Measurements from ENCODE around the gene CHPT1. TPM values are rescaled to one million over a fixed set of nuclear protein-coding genes. Genes with fewer than 3 reads are reported as not detected.
"Not testable (repeated sequence)": the region's sequence is repeated elsewhere in the genome, so short reads cannot be mapped to it uniquely, and the experiment has no call there.

The CHPT1 gene
- total RNA-seq, 2 donors from 2014 or later: 17.2 to 22.1 TPM

DNA sequence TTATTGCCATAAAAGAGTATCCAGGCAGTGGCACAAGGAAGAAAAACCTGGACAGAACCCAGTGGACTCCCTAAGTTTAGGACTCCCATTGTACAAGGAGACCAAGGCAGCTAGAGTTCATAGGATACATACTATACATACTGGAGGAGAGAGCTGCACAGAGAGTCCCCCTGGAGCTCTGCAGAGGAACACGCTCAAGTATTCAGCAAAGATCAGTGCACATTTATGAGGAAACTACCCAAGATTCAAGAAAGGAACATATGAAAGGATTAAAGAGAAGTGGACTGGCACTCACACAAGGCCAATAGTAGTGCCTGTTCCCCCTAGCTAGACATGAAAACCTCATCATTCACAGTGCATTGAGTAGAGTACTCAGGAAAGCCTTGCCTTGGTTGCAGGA is 43.0 kb upstream of the CHPT1 start:
- no peaks in the 10 kb centered on the region for H3K9me3 Mint-ChIP-seq

GRCh38 chr12:101655393-101655792 is 42.0 kb upstream of the CHPT1 start:
- H3K36me3 ChIP-seq (ENCODE audit: control insufficient read depth, insufficient read depth, low read length): no peaks in the 10 kb centered on the region
- Mint-ChIP-seq H3K27me3 (ENCODE audit: insufficient read depth) (no peaks in the 10 kb centered on the region), H3K4me1 (no peaks in the 10 kb centered on the region), H3K27ac (no peak overlapping the region), H3K36me3 (ENCODE audit: low read depth) (no peaks in the 10 kb centered on the region), H3K4me3 (no peak overlapping the region), H3K9me3 (no peaks in the 10 kb centered on the region)
- H3K27ac ChIP-seq (ENCODE audit: low read depth, low read length): no peak overlapping the region
- no peaks in the 10 kb centered on the region for H3K4me1 ChIP-seq (ENCODE audit: control insufficient read depth, insufficient read depth, low read length)
- H3K4me3 ChIP-seq (ENCODE audit: low read length): no peak overlapping the region
- TF ChIP-seq CTCF (conservative IDR thresholded peaks at IDR 0.05): no peak
- no peak overlapping the region for H3K9ac ChIP-seq (ENCODE audit: extremely low read depth, low read length, poor library complexity, severe bottlenecking)
- WGBS, 2 experiments (ENCODE audit: insufficient coverage in 1 of 2, insufficient read length in 1 of 2): 64% methylated on average over 2 of the region's 2 CpGs; no CpG with 5 or more reads in 1 of the 2 experiments
- no peaks in the 10 kb centered on the region for H3K9me3 ChIP-seq (ENCODE audit: control insufficient read depth, low read length)
- no peak for DNase-seq
- H3K27me3 ChIP-seq (ENCODE audit: control insufficient read depth, insufficient read depth, low read length, poor library complexity, severe bottlenecking): no peaks in the 10 kb centered on the region

More for the DNA sequence above, 43.0 kb upstream of the CHPT1 start:
- no peak for DNase-seq
- TF ChIP-seq CTCF (conservative IDR thresholded peaks at IDR 0.05): no peak
- Mint-ChIP-seq H3K36me3 (ENCODE audit: low read depth) (no peaks in the 10 kb centered on the region), H3K4me1 (no peaks in the 10 kb centered on the region), H3K27ac (no peak overlapping the region), H3K4me3 (no peak overlapping the region), H3K27me3 (ENCODE audit: insufficient read depth) (no peaks in the 10 kb centered on the region)
- Histone ChIP-seq H3K27me3 (ENCODE audit: control insufficient read depth, insufficient read depth, low read length, poor library complexity, severe bottlenecking) (no peaks in the 10 kb centered on the region), H3K9me3 (ENCODE audit: control insufficient read depth, low read length) (no peaks in the 10 kb centered on the region), H3K27ac (ENCODE audit: low read depth, low read length) (no peak overlapping the region), H3K9ac (ENCODE audit: extremely low read depth, low read length, poor library complexity, severe bottlenecking) (no peak overlapping the region), H3K36me3 (ENCODE audit: control insufficient read depth, insufficient read depth, low read length) (no peaks in the 10 kb centered on the region), H3K4me3 (ENCODE audit: low read length) (no peak overlapping the region), H3K4me1 (ENCODE audit: control insufficient read depth, insufficient read depth, low read length) (no peaks in the 10 kb centered on the region)
- WGBS, 2 experiments (ENCODE audit: insufficient coverage in 1 of 2, insufficient read length in 1 of 2): 80% methylated on average over 1 of the region's 1 CpG

- not testable (repeated sequence) for H3K4me1 Mint-ChIP-seq; H3K27me3 Mint-ChIP-seq (ENCODE audit: insufficient read depth); H3K36me3 ChIP-seq (ENCODE audit: control insufficient read depth, insufficient read depth, low read length); H3K4me3 Mint-ChIP-seq; H3K27me3 ChIP-seq (ENCODE audit: control insufficient read depth, insufficient read depth, low read length, poor library complexity, severe bottlenecking); H3K9me3 ChIP-seq (ENCODE audit: control insufficient read depth, low read length); H3K9ac ChIP-seq (ENCODE audit: extremely low read depth, low read length, poor library complexity, severe bottlenecking); DNase-seq; H3K36me3 Mint-ChIP-seq (ENCODE audit: low read depth); H3K4me1 ChIP-seq (ENCODE audit: control insufficient read depth, insufficient read depth, low read length); H3K27ac ChIP-seq (ENCODE audit: low read depth, low read length); H3K9me3 Mint-ChIP-seq; H3K4me3 ChIP-seq (ENCODE audit: low read length); H3K27ac Mint-ChIP-seq
- 88% methylated on average over 2 of the region's 2 CpGs; no CpG with 5 or more reads in 1 of the 2 experiments for WGBS, 2 experiments (ENCODE audit: insufficient coverage in 1 of 2, insufficient read length in 1 of 2)
Observed at GRCh38 chr12:101660662-101661061, 36.8 kb upstream of the CHPT1 start.

GRCh38 chr12:101663298-101663697 is 34.1 kb upstream of the CHPT1 start:
- Histone ChIP-seq H3K27ac (ENCODE audit: low read depth, low read length) (no peak overlapping the region), H3K4me1 (ENCODE audit: control insufficient read depth, insufficient read depth, low read length) (no peaks in the 10 kb centered on the region), H3K9ac (ENCODE audit: extremely low read depth, low read length, poor library complexity, severe bottlenecking) (no peak overlapping the region), H3K27me3 (ENCODE audit: control insufficient read depth, insufficient read depth, low read length, poor library complexity, severe bottlenecking) (no peaks in the 10 kb centered on the region), H3K9me3 (ENCODE audit: control insufficient read depth, low read length) (no peaks in the 10 kb centered on the region), H3K36me3 (ENCODE audit: control insufficient read depth, insufficient read depth, low read length) (no peaks in the 10 kb centered on the region), H3K4me3 (ENCODE audit: low read length) (no peak overlapping the region)
- no peaks in the 10 kb centered on the region for H3K36me3 Mint-ChIP-seq (ENCODE audit: low read depth)
- H3K27ac Mint-ChIP-seq: no peak overlapping the region
- no peak for TF ChIP-seq CTCF (conservative IDR thresholded peaks at IDR 0.05)
- WGBS, 2 experiments (ENCODE audit: insufficient coverage in 1 of 2, insufficient read length in 1 of 2): 87% methylated on average over 6 of the region's 6 CpGs; no CpG with 5 or more reads in 1 of the 2 experiments
- no peaks in the 10 kb centered on the region for H3K9me3 Mint-ChIP-seq
- no peaks in the 10 kb centered on the region for H3K4me1 Mint-ChIP-seq
- no peaks in the 10 kb centered on the region for H3K27me3 Mint-ChIP-seq (ENCODE audit: insufficient read depth)
- no peak overlapping the region for H3K4me3 Mint-ChIP-seq
- DNase-seq: peak; percentile 62

Measured in endodermal cell (in vitro differentiated cells).